ENCODE results near the gene CACNA1E.
"Not testable (repeated sequence)": the region's sequence is repeated elsewhere in the genome, so short reads cannot be mapped to it uniquely, and the experiment has no call there.

The CACNA1E gene

GRCh38 chr1:181518152-181518551, 34.8 kb downstream of the CACNA1E start:
- no peak for DNase-seq

GRCh38 chr1:181522864-181523263, 39.5 kb downstream of the CACNA1E start:
- no peak for DNase-seq

GRCh38 chr1:181525104-181525721, 41.9 kb downstream of the CACNA1E start:
- DNase-seq: no peak

GRCh38 chr1:181528241-181528640, 44.9 kb downstream of the CACNA1E start:
- DNase-seq: not testable (repeated sequence)

- no peak for DNase-seq
Measured at GRCh38 chr1:181531441-181531840, 48.1 kb downstream of the CACNA1E start.

- DNase-seq: no peak
Measured at GRCh38 chr1:181531951-181532600, 48.8 kb downstream of the CACNA1E start.

- no peak for DNase-seq
Measured at GRCh38 chr1:181538836-181539235, 55.5 kb downstream of the CACNA1E start.

GRCh38 chr1:181541458-181541857, 58.1 kb downstream of the CACNA1E start:
- DNase-seq: no peak

- no peak for DNase-seq
Measured at GRCh38 chr1:181541947-181542346, 58.6 kb downstream of the CACNA1E start.

GRCh38 chr1:181542406-181542805, 59.1 kb downstream of the CACNA1E start:
- DNase-seq: not testable (repeated sequence)

- no peak for DNase-seq
Measured at GRCh38 chr1:181545395-181545794, 62.1 kb downstream of the CACNA1E start.

GRCh38 chr1:181548497-181548896, 65.2 kb downstream of the CACNA1E start:
- no peak for DNase-seq

GRCh38 chr1:181551249-181551648, 67.9 kb downstream of the CACNA1E start:
- no peak for DNase-seq

GRCh38 chr1:181551754-181552153, 68.4 kb downstream of the CACNA1E start:
- no peak for DNase-seq

- no peak for DNase-seq
Measured at GRCh38 chr1:181554465-181554864, 71.1 kb downstream of the CACNA1E start.

GRCh38 chr1:181556631-181557030, 73.3 kb downstream of the CACNA1E start:
- no peak for DNase-seq

GRCh38 chr1:181557313-181557712, 74.0 kb downstream of the CACNA1E start:
- no peak for DNase-seq

- DNase-seq: no peak
Measured at GRCh38 chr1:181558416-181558815, 75.1 kb downstream of the CACNA1E start.

- DNase-seq: no peak
Measured at GRCh38 chr1:181559142-181559541, 75.8 kb downstream of the CACNA1E start.

GRCh38 chr1:181562395-181562794, 79.1 kb downstream of the CACNA1E start:
- DNase-seq: no peak

GRCh38 chr1:181568736-181569135, 85.4 kb downstream of the CACNA1E start:
- no peak for DNase-seq

GRCh38 chr1:181577475-181577874, 94.2 kb downstream of the CACNA1E start:
- no peak for DNase-seq

GRCh38 chr1:181583598-181583997, 100.3 kb downstream of the CACNA1E start:
- DNase-seq: no peak

- DNase-seq: no peak
Measured at GRCh38 chr1:181587870-181588438, 104.6 kb downstream of the CACNA1E start.

- no peak for DNase-seq
Measured at GRCh38 chr1:181588631-181589030, 105.3 kb downstream of the CACNA1E start.

Data from stimulated activated CD8-positive, alpha-beta memory T cell treated with anti-CD3 and anti-CD28 coated beads, Interleukin-4, amount 100 ng/mL, for 48 hours (primary cell).